ENCODE measurements around the gene MCF2. TPM values are rescaled to one million over a fixed set of nuclear protein-coding genes. Genes with fewer than 3 reads are reported as not detected.
A peak's percentile ranks its signal among the peaks of the same experiment; 100 is the strongest.

The MCF2 gene
- total and polyA plus RNA-seq, 2 donors (not counting 1 experiment from before 2014, with no cell fraction given): under 0.01 to 0.05 TPM

GRCh38 chrX:139647597-139647996 lies 60.4 kb downstream of the MCF2 start:
- H4K20me1 ChIP-seq (ENCODE audit: control insufficient read depth, extremely low read depth, insufficient read depth, low read length): no peaks in the 10 kb centered on the region
- H3K36me3 ChIP-seq (ENCODE audit: control insufficient read depth, insufficient read depth, low read length): no peaks in the 10 kb centered on the region
- H3K9me3 ChIP-seq (ENCODE audit: control insufficient read depth, insufficient read depth, low read depth, low read length): no peaks in the 10 kb centered on the region
- H3K4me2 ChIP-seq (ENCODE audit: extremely low read depth, insufficient read depth, low read length): no peak overlapping the region
- no peak overlapping the region for H3K27ac ChIP-seq (ENCODE audit: insufficient read depth, low read length)
- no peak for DNase-seq (ENCODE audit: low read depth in 2 of 2)
- H3K79me2 ChIP-seq (ENCODE audit: control insufficient read depth, insufficient read depth, low read length): no peaks in the 10 kb centered on the region
- no peak overlapping the region for H2AFZ ChIP-seq (ENCODE audit: low read length)
- TF ChIP-seq EZH2 (IDR thresholded peaks at IDR 0.05; ENCODE audit: low read length, missing control alignments) (no peak), CTCF (conservative IDR thresholded peaks at IDR 0.05 in 1 of 2, IDR thresholded peaks at IDR 0.05 in 1 of 2; ENCODE audit: low read depth in 1 of 2, low read length in 2 of 2) (no peak)
- no peak overlapping the region for H3K9ac ChIP-seq (ENCODE audit: insufficient read depth, low read length)
- H3K4me3 ChIP-seq (replicated peaks in 1 of 4; ENCODE audit: control extremely low read depth in 1 of 4, insufficient read depth in 1 of 4, low read depth in 3 of 4, low read length in 4 of 4): no peak overlapping the region
- H3K4me1 ChIP-seq (ENCODE audit: control insufficient read depth, extremely low read depth, insufficient read depth, low read length): no peaks in the 10 kb centered on the region
- H3K27me3 ChIP-seq (ENCODE audit: control insufficient read depth, insufficient read depth, low read length): no peaks in the 10 kb centered on the region

- no peak overlapping the region for H3K4me2 ChIP-seq (ENCODE audit: extremely low read depth, insufficient read depth, low read length)
- H3K79me2 ChIP-seq (ENCODE audit: control insufficient read depth, insufficient read depth, low read length): no peaks in the 10 kb centered on the region
- DNase-seq (ENCODE audit: low read depth in 2 of 2): peak; percentile 0 to 36
- no peaks in the 10 kb centered on the region for H3K36me3 ChIP-seq (ENCODE audit: control insufficient read depth, insufficient read depth, low read length)
- H3K9ac ChIP-seq (ENCODE audit: insufficient read depth, low read length): no peak overlapping the region
- no peak overlapping the region for H3K27ac ChIP-seq (ENCODE audit: insufficient read depth, low read length)
- no peaks in the 10 kb centered on the region for H3K9me3 ChIP-seq (ENCODE audit: control insufficient read depth, insufficient read depth, low read depth, low read length)
- no peaks in the 10 kb centered on the region for H4K20me1 ChIP-seq (ENCODE audit: control insufficient read depth, extremely low read depth, insufficient read depth, low read length)
- H3K4me3 ChIP-seq (replicated peaks in 1 of 4; ENCODE audit: control extremely low read depth in 1 of 4, insufficient read depth in 1 of 4, low read depth in 3 of 4, low read length in 4 of 4): no peak overlapping the region
- TF ChIP-seq CTCF (conservative IDR thresholded peaks at IDR 0.05 in 1 of 2, IDR thresholded peaks at IDR 0.05 in 1 of 2; ENCODE audit: low read depth in 1 of 2, low read length in 2 of 2): no peak
- no peaks in the 10 kb centered on the region for H3K4me1 ChIP-seq (ENCODE audit: control insufficient read depth, extremely low read depth, insufficient read depth, low read length)
- H3K27me3 ChIP-seq (ENCODE audit: control insufficient read depth, insufficient read depth, low read length): no peaks in the 10 kb centered on the region
- no peak overlapping the region for H2AFZ ChIP-seq (ENCODE audit: low read length)
Observed at GRCh38 chrX:139642241-139642927, 65.6 kb downstream of the MCF2 start.

- DNase-seq (ENCODE audit: low read depth in 2 of 2): no peak
Observed at GRCh38 chrX:139640259-139640658, 67.7 kb downstream of the MCF2 start.

More at GRCh38 chrX:139640259-139640658, 67.7 kb downstream of the MCF2 start:
- no peaks in the 10 kb centered on the region for H3K9me3 ChIP-seq (ENCODE audit: control insufficient read depth, insufficient read depth, low read depth, low read length)
- H3K27me3 ChIP-seq (ENCODE audit: control insufficient read depth, insufficient read depth, low read length): no peaks in the 10 kb centered on the region
- no peaks in the 10 kb centered on the region for H3K4me1 ChIP-seq (ENCODE audit: control insufficient read depth, extremely low read depth, insufficient read depth, low read length)
- H3K4me2 ChIP-seq (ENCODE audit: extremely low read depth, insufficient read depth, low read length): no peak overlapping the region
- H3K9ac ChIP-seq (ENCODE audit: insufficient read depth, low read length): no peak overlapping the region
- no peaks in the 10 kb centered on the region for H3K79me2 ChIP-seq (ENCODE audit: control insufficient read depth, insufficient read depth, low read length)
- no peaks in the 10 kb centered on the region for H3K36me3 ChIP-seq (ENCODE audit: control insufficient read depth, insufficient read depth, low read length)
- H3K27ac ChIP-seq (ENCODE audit: insufficient read depth, low read length): no peak overlapping the region
- TF ChIP-seq CTCF (conservative IDR thresholded peaks at IDR 0.05 in 1 of 2, IDR thresholded peaks at IDR 0.05 in 1 of 2; ENCODE audit: low read depth in 1 of 2, low read length in 2 of 2) (no peak), EZH2 (IDR thresholded peaks at IDR 0.05; ENCODE audit: low read length, missing control alignments) (no peak)
- H2AFZ ChIP-seq (ENCODE audit: low read length): no peak overlapping the region
- no peak overlapping the region for H3K4me3 ChIP-seq (replicated peaks in 1 of 4; ENCODE audit: control extremely low read depth in 1 of 4, insufficient read depth in 1 of 4, low read depth in 3 of 4, low read length in 4 of 4)
- H4K20me1 ChIP-seq (ENCODE audit: control insufficient read depth, extremely low read depth, insufficient read depth, low read length): no peaks in the 10 kb centered on the region
